ENCODE measurements around the gene ABLIM2. TPM values are rescaled to one million over a fixed set of nuclear protein-coding genes. Genes with fewer than 3 reads are reported as not detected.

Gene ABLIM2
- polyA plus RNA-seq, 2 of the 4 experiments (the other 2 are of a cell fraction): 0.21 to 0.40 TPM

DNA sequence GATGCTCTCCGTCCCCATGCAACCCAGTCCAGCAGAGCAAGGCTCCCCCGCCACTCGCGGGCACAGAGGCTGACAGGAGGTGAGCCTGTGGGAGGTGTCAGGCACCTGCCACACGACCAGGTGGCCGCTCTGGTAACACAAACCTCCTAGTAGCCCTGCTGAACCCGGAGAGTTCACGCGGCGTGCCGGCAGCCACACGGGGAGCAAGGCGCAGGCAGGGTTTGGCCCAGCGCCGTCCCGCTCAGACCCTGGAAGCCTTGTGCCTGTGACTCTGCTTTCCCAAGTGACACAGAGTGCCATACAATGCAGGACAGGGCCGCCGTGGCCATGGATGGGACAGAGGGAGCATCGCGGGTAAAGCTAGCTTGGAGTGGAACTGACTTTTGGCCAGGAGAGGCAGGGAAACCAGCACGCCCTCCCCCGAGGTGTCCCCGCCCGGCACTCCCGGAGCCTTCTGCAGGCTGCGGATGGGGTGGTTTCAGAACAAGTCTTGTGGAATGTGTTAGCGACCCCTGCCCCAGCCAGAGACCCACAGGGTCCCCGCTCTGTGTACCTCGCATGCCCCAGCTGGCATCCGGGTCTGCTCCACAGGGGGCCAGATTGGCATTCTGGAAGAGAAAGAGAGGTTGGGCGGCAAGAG lies 174.2 kb downstream of the ABLIM2 start:
- no peak for TF ChIP-seq PHF8 (IDR thresholded peaks at IDR 0.05; ENCODE audit: borderline replicate concordance, low read depth)
- no peak for TF ChIP-seq KDM5A (IDR thresholded peaks at IDR 0.05)
- no peak for TF ChIP-seq KDM1A (IDR thresholded peaks at IDR 0.05; ENCODE audit: low read depth)
- no peak for TF ChIP-seq NR3C1 (IDR thresholded peaks at IDR 0.05)
- no peak overlapping the region for H3K4me3 ChIP-seq
- no peak overlapping the region for H3K4me2 ChIP-seq
- ChIA-PET POLR2A (no interaction called here), CTCF (interaction anchor here (0.9 to 9.4 kb wide), 4 partner anchors 108 to 223 kb away, joined by 3 to 94 read pairs (median 12); no protein-coding TSS in a partner anchor)
- 89% methylated on average over 17 of the region's 31 CpGs for WGBS (ENCODE audit: missing lambda C conversion rate)
- FAIRE-seq: no peak
- no peak for DNase-seq (ENCODE audit: low read depth in 1 of 2, low spot score in 1 of 2)
- peaks cover 22% of the 10 kb centered on the region; the same call in 2 of the 3 replicates for H3K4me1 ChIP-seq
- no peak for ATAC-seq
- no peaks in the 10 kb centered on the region for H3K9me3 ChIP-seq
- H3K27ac ChIP-seq: peak overlapping the region in 1 of 2 experiments; percentile 82; a peak in 3 of 6 replicates

DNA sequence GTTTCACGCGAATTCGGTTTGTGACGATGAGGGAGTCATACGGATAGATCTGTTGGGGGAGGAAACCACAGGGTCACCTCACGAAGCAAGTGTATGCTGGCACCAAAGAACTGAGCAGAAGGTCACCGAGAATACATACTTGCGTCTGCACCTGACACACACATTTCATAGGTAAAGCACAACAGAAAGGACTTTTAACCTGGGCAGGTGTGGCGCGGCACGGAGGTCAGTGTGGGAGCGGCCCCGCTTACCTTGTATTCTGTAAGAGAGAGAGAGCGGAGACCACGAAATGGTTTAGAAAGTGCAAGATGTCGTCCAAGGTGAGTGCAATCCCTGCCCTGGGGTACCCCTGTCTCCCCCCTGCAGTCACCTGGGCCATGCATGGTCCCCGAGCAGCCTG lies 175.3 kb downstream of the ABLIM2 start:
- Histone ChIP-seq H3K9me3 (no peaks in the 10 kb centered on the region), H3K4me1 (peaks cover 28% of the 10 kb centered on the region), H3K4me3 (no peak overlapping the region), H3K27ac (no peak overlapping the region; a peak in 1 of 6 replicates), H3K4me2 (no peak overlapping the region)
- ATAC-seq (no peak), DNase-seq (ENCODE audit: low read depth in 1 of 2, low spot score in 1 of 2) (no peak), FAIRE-seq (no peak)
- POLR2A ChIA-PET: no interaction called here
- 94% methylated on average over 17 of the region's 17 CpGs for WGBS (ENCODE audit: missing lambda C conversion rate)
- TF ChIP-seq NR3C1 (IDR thresholded peaks at IDR 0.05): no peak
- TF ChIP-seq RARB (CRISPR knock-in tag; IDR thresholded peaks at IDR 0.05): no peak
- CTCF ChIA-PET: no interaction called here

GRCh38 chr4:7981738-7982394 lies 176.7 kb downstream of the ABLIM2 start:
- H3K4me1 ChIP-seq: peaks cover 27% of the 10 kb centered on the region
- H3K4me2 ChIP-seq: no peak overlapping the region
- ChIA-PET POLR2A (no interaction called here), CTCF (no interaction called here)
- ATAC-seq: peak in 1 of 2 experiments; percentile 15; a peak in 1 of 6 replicates
- no peak for DNase-seq (ENCODE audit: low read depth in 1 of 2, low spot score in 1 of 2)
- FAIRE-seq: no peak
- TF ChIP-seq RCOR1 (IDR thresholded peaks at IDR 0.05; ENCODE audit: low read depth, low read length) (no peak), CBX8 (IDR thresholded peaks at IDR 0.05) (no peak), RARB (CRISPR knock-in tag; IDR thresholded peaks at IDR 0.05) (no peak), JUNB (IDR thresholded peaks at IDR 0.05) (no peak), PHF8 (IDR thresholded peaks at IDR 0.05; ENCODE audit: borderline replicate concordance, low read depth) (no peak), NR3C1 (IDR thresholded peaks at IDR 0.05) (no peak), RAD21 (conservative IDR thresholded peaks at IDR 0.05 in 1 of 2, IDR thresholded peaks at IDR 0.05 in 1 of 2) (no peak), FOXS1 (CRISPR knock-in tag; IDR thresholded peaks at IDR 0.05) (no peak), CEBPB (IDR thresholded peaks at IDR 0.05) (no peak), TFCP2L1 (CRISPR knock-in tag; IDR thresholded peaks at IDR 0.05) (no peak)
- peak overlapping the region in 1 of 2 experiments; percentile 40; a peak in 2 of 6 replicates for H3K27ac ChIP-seq
- H3K4me3 ChIP-seq: no peak overlapping the region
- no peaks in the 10 kb centered on the region for H3K9me3 ChIP-seq
- 75% methylated on average over 3 of the region's 8 CpGs for WGBS (ENCODE audit: missing lambda C conversion rate)

DNA sequence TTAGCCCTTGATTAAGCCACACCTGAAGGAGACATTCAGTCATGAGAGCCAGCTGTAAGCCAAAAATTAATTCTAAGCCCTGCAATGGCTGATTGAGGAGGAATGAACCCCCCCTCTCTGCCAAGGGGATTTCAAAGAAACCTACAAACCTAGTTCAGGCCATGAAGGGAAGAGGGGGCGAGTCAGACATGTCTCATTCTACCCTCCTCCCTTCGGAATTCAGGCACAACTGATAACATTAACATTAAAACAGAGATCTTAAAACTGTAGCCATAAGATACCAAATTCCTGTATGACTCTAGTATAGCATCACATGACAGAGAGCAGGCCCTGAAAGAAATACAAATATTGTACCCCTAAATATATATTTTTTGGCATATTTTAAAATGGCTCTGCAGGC lies 178.6 kb downstream of the ABLIM2 start:
- no peak overlapping the region for H3K4me2 ChIP-seq
- CTCF ChIA-PET: interaction anchor here (2.6 to 2.8 kb wide), 2 partner anchors 8 to 176 kb away, joined by 7 to 17 read pairs; no protein-coding TSS in a partner anchor
- H3K27ac ChIP-seq: peak overlapping the region in 1 of 2 experiments; percentile 54; a peak in 3 of 6 replicates
- FAIRE-seq (no peak), ATAC-seq (no peak), DNase-seq (ENCODE audit: low read depth in 1 of 2, low spot score in 1 of 2) (no peak)
- POLR2A ChIA-PET: no interaction called here
- no peak for TF ChIP-seq HES2 (IDR thresholded peaks at IDR 0.05)
- TF ChIP-seq E2F6 (IDR thresholded peaks at IDR 0.05; ENCODE audit: borderline replicate concordance, low read depth): no peak
- no peak for TF ChIP-seq FOSB (CRISPR knock-in tag; IDR thresholded peaks at IDR 0.05)
- no peak for TF ChIP-seq FOXS1 (CRISPR knock-in tag; IDR thresholded peaks at IDR 0.05)
- no peaks in the 10 kb centered on the region for H3K9me3 ChIP-seq
- WGBS (ENCODE audit: missing lambda C conversion rate): 65% methylated on average over 2 of the region's 2 CpGs
- H3K4me1 ChIP-seq: peaks cover 27% of the 10 kb centered on the region
- no peak overlapping the region for H3K4me3 ChIP-seq
